ENCODE measurements around the gene ZFP91.

ZFP91 gene

GRCh38 chr11:58641803-58642581, 63.1 kb downstream of the ZFP91 start:
- H3K27ac ChIP-seq, result peak overlapping the region in 2 of 11 experiments; percentile 76 to 81; a peak in 2 of 22 replicates
- H4K20me1 ChIP-seq, result no peaks in the 10 kb centered on the region
- peaks cover 0 to 12% (median 0%) of the 10 kb centered on the region in 11 experiments; a peak in 5 of 22 replicates for H3K36me3 ChIP-seq
- H3K27me3 ChIP-seq, result no peaks in the 10 kb centered on the region
- H3K4me1 ChIP-seq, result peaks cover 15 to 55% (median 18%) of the 10 kb centered on the region in 10 experiments
- H3K9me3 ChIP-seq (replicated peaks in 1 of 11), result peaks cover 22 to 26% (median 24%) of the 10 kb centered on the region in 11 experiments
- no peak overlapping the region for H3K4me3 ChIP-seq
- TF ChIP-seq Cebpa-rat (IDR thresholded peaks at IDR 0.05), result no peak
- H3K9ac ChIP-seq, result no peak overlapping the region
- H3K4me2 ChIP-seq, result peak overlapping the region in 1 of 11 experiments; percentile 78; a peak in 2 of 22 replicates

- H3K9me3 ChIP-seq (replicated peaks in 1 of 11), result peaks cover 23 to 46% (median 33%) of the 10 kb centered on the region in 11 experiments
- H3K9ac ChIP-seq, result no peak overlapping the region
- peak overlapping the region in 2 of 10 experiments; percentile 4 to 12; a peak in 2 of 20 replicates for H3K4me3 ChIP-seq
- H4K20me1 ChIP-seq, result no peaks in the 10 kb centered on the region
- H3K36me3 ChIP-seq, result peaks cover 0 to 12% (median 0%) of the 10 kb centered on the region in 11 experiments; a peak in 5 of 22 replicates
- H3K4me2 ChIP-seq, result no peak overlapping the region
- no peaks in the 10 kb centered on the region for H3K27me3 ChIP-seq
- H3K4me1 ChIP-seq, result peaks cover 7 to 34% (median 13%) of the 10 kb centered on the region in 10 experiments
- no peak for TF ChIP-seq Cebpa-rat (IDR thresholded peaks at IDR 0.05)
- no peak overlapping the region for H3K27ac ChIP-seq
These were observed 67.0 kb downstream of the ZFP91 start for GRCh38 chr11:58645854-58646253.

- TF ChIP-seq Cebpa-rat (IDR thresholded peaks at IDR 0.05), result no peak
These were observed 68.4 kb downstream of the ZFP91 start for GRCh38 chr11:58647141-58647699.

GRCh38 chr11:58647866-58648265, 69.0 kb downstream of the ZFP91 start:
- Histone ChIP-seq H3K27me3 (no peaks in the 10 kb centered on the region), H3K9ac (no peak overlapping the region), H3K4me1 (peaks cover 6 to 15% (median 11%) of the 10 kb centered on the region in 10 experiments; a peak in 18 of 20 replicates), H3K4me3 (no peak overlapping the region), H3K9me3 (replicated peaks in 1 of 11) (peaks cover 23 to 49% (median 33%) of the 10 kb centered on the region in 11 experiments), H4K20me1 (no peaks in the 10 kb centered on the region), H3K36me3 (peaks cover 0 to 12% (median 0%) of the 10 kb centered on the region in 11 experiments; a peak in 5 of 22 replicates), H3K27ac (no peak overlapping the region), H3K4me2 (peak overlapping the region in 4 of 11 experiments; percentile 53 to 72 (median 63); a peak in 4 of 22 replicates)
- no peak for TF ChIP-seq Cebpa-rat (IDR thresholded peaks at IDR 0.05)

More at GRCh38 chr11:58647141-58647699, 68.4 kb downstream of the ZFP91 start:
- Histone ChIP-seq H4K20me1 (no peaks in the 10 kb centered on the region), H3K9ac (no peak overlapping the region), H3K9me3 (replicated peaks in 1 of 11) (peaks cover 23 to 49% (median 33%) of the 10 kb centered on the region in 11 experiments), H3K4me3 (no peak overlapping the region), H3K27me3 (no peaks in the 10 kb centered on the region), H3K27ac (no peak overlapping the region), H3K4me1 (peaks cover 6 to 21% (median 11%) of the 10 kb centered on the region in 10 experiments; a peak in 18 of 20 replicates), H3K4me2 (peak overlapping the region in 9 of 11 experiments; percentile 44 to 72 (median 56); a peak in 17 of 22 replicates), H3K36me3 (peaks cover 0 to 12% (median 0%) of the 10 kb centered on the region in 11 experiments; a peak in 5 of 22 replicates)

GRCh38 chr11:58649623-58650022, 70.8 kb downstream of the ZFP91 start:
- no peak overlapping the region for H3K9ac ChIP-seq
- no peak for TF ChIP-seq Cebpa-rat (IDR thresholded peaks at IDR 0.05)

GRCh38 chr11:58650496-58650895, 71.6 kb downstream of the ZFP91 start:
- no peaks in the 10 kb centered on the region for H3K27me3 ChIP-seq
- peaks cover 0 to 6% (median 0%) of the 10 kb centered on the region in 11 experiments; a peak in 5 of 22 replicates for H3K36me3 ChIP-seq
- no peak overlapping the region for H3K27ac ChIP-seq
- H4K20me1 ChIP-seq, result no peaks in the 10 kb centered on the region
- H3K9ac ChIP-seq, result no peak overlapping the region
- peaks cover 6 to 15% (median 11%) of the 10 kb centered on the region in 10 experiments; a peak in 18 of 20 replicates for H3K4me1 ChIP-seq
- peaks cover 14 to 40% (median 22%) of the 10 kb centered on the region in 11 experiments for H3K9me3 ChIP-seq (replicated peaks in 1 of 11)
- H3K4me2 ChIP-seq, result peak overlapping the region in 1 of 11 experiments; percentile 36; a peak in 1 of 22 replicates
- no peak for TF ChIP-seq Cebpa-rat (IDR thresholded peaks at IDR 0.05)
- H3K4me3 ChIP-seq, result no peak overlapping the region

More at GRCh38 chr11:58649623-58650022, 70.8 kb downstream of the ZFP91 start:
- H3K4me1 ChIP-seq, result peaks cover 6 to 15% (median 11%) of the 10 kb centered on the region in 10 experiments; a peak in 18 of 20 replicates
- H3K9me3 ChIP-seq (replicated peaks in 1 of 11), result peaks cover 22 to 49% (median 30%) of the 10 kb centered on the region in 11 experiments
- H4K20me1 ChIP-seq, result no peaks in the 10 kb centered on the region
- H3K4me3 ChIP-seq, result no peak overlapping the region
- H3K4me2 ChIP-seq, result no peak overlapping the region
- no peak overlapping the region for H3K27ac ChIP-seq
- H3K36me3 ChIP-seq, result peaks cover 0 to 12% (median 0%) of the 10 kb centered on the region in 11 experiments; a peak in 5 of 22 replicates
- H3K27me3 ChIP-seq, result no peaks in the 10 kb centered on the region

GRCh38 chr11:58652726-58653280, 73.9 kb downstream of the ZFP91 start:
- TF ChIP-seq Cebpa-rat (IDR thresholded peaks at IDR 0.05), result no peak
- no peak overlapping the region for H3K27ac ChIP-seq
- H3K9ac ChIP-seq, result no peak overlapping the region
- H3K4me1 ChIP-seq, result peaks cover 0 to under 1% (median 0%) of the 10 kb centered on the region in 10 experiments; a peak in 1 of 20 replicates
- no peaks in the 10 kb centered on the region for H3K36me3 ChIP-seq
- no peak overlapping the region for H3K4me2 ChIP-seq
- peaks cover 0 to 23% (median 8%) of the 10 kb centered on the region in 11 experiments; a peak in 14 of 22 replicates for H3K9me3 ChIP-seq (replicated peaks in 1 of 11)
- H3K27me3 ChIP-seq, result no peaks in the 10 kb centered on the region
- H3K4me3 ChIP-seq, result no peak overlapping the region
- no peaks in the 10 kb centered on the region for H4K20me1 ChIP-seq

GRCh38 chr11:58654079-58654907, 75.4 kb downstream of the ZFP91 start:
- Histone ChIP-seq H4K20me1 (no peaks in the 10 kb centered on the region), H3K27me3 (no peaks in the 10 kb centered on the region), H3K4me1 (no peaks in the 10 kb centered on the region), H3K4me2 (no peak overlapping the region), H3K27ac (no peak overlapping the region), H3K36me3 (no peaks in the 10 kb centered on the region), H3K4me3 (no peak overlapping the region), H3K9me3 (replicated peaks in 1 of 11) (peaks cover 0 to 19% (median 8%) of the 10 kb centered on the region in 11 experiments; a peak in 13 of 22 replicates), H3K9ac (no peak overlapping the region)
- no peak for TF ChIP-seq Cebpa-rat (IDR thresholded peaks at IDR 0.05)

All from BLaER1 treated with 17β-estradiol and CSF1 and Interleukin-3, amounts not matched to agents 10 nM and 100 nM (cell line).